Fibroblast of skin of abdomen (primary cell): ENCODE results near the gene RNASEH1.
"Not testable (repeated sequence)": the region's sequence is repeated elsewhere in the genome, so short reads cannot be mapped to it uniquely, and the experiment has no call there.

Experiments used
- DNase-seq: peaks from one replicate; pipeline ENCODE4 v3.0.0-alpha.2; 2013

The RNASEH1 gene

GRCh38 chr2:3518496-3519254 lies 39.5 kb downstream of the RNASEH1 start:
- DNase-seq, result peak; percentile 97

- DNase-seq, result no peak
These were observed 40.1 kb downstream of the RNASEH1 start for GRCh38 chr2:3517948-3518495.

DNA sequence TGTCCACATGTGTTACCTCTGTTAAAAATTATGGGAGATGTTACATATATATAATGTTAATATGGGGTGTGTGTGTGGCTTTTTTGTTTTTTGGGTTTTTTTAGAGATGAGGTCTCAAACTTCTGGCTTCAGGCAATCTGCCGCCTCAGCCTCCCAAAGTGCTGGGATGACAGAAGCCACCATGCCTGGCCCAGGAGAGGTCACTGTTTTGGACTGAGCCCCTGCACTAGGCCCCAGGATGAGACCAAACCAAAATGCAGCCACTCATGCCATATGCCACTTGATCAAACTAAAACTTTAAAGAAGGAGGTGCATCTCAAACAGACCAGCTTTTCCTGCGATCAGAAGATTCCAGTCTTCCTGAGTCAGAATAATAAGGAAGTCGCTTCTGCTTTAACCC lies 41.3 kb downstream of the RNASEH1 start:
- no peak for DNase-seq

GRCh38 chr2:3515438-3515837 lies 42.7 kb downstream of the RNASEH1 start:
- not testable (repeated sequence) for DNase-seq

DNA sequence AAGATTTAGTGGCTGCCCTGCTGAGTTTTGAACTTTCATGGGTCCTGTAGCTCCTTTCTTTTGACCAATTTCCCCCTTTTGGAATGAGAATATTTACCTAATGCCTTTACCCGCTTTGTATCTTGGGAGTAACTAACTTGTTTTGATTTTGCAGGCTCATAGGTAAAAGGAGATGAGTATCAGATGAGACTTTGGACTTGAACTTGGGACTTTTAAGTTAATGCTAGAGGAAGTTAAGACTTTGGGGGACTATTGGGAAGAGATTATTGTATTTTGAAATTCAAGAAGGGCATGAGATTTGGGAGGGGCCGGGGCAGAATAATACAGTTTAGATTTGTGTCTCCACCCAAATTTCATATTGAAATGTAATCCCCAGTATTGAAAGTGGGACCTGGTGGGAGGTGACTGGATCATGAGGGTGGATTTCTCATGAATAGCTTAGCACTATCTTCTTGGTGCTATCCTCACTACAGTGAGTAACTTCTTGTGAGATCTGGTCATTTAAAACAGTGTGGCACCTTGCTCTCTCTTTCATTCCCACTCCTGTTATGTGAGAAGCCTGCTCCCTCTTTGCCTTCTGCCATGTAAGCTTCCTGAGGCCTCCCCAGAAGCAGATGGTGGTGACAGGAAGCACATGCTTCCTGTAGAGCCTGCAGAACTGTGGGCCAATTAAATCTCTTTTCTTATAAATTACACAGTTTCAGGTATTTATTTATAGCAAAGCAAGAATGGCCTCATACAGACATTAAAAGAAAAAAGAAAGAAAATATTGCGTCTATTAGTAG lies 44.9 kb downstream of the RNASEH1 start:
- DNase-seq, result no peak

DNA sequence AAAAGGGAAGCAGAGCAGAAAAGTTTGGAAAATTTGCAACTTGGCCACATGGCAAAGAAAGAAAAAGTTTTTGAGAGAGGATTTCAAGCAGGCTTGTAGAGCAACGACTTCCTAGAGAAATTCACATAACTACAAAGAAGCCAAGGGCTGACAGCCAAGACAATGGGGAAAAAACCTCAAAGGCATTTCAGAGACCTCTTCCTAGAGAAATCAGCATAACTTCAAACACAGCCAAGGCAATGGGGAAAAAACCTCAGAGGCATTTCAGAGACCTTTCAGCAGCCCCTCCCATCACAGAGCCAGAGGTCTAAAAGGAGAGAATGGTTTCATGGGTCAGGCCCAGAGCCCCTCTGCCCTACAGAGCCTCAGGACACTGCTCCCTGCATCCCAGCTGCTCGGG lies 46.0 kb downstream of the RNASEH1 start:
- no peak for DNase-seq

- DNase-seq, result no peak
These were observed 52.4 kb downstream of the RNASEH1 start for GRCh38 chr2:3505771-3506170.

DNA sequence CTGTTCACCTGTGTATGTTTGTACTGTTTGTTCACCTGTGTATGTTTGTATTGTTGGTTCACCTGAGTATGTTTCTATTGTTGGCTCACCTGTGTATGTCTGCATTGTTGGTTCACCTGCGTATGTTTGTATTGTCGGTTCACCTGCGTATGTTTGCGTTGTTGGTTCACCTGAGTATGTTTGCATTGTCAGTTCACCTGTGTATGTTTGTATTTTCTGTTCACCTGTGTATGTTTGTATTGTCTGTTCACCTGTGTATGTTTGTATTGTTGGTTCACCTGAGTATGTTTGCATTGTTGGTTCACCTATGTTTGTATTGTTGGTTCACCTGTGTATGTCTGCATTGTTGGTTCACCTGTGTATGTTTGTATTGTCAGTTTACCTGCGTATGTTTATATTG lies 53.4 kb downstream of the RNASEH1 start:
- DNase-seq, result no peak

- DNase-seq, result no peak
These were observed 54.6 kb downstream of the RNASEH1 start for GRCh38 chr2:3503483-3503882.

DNA sequence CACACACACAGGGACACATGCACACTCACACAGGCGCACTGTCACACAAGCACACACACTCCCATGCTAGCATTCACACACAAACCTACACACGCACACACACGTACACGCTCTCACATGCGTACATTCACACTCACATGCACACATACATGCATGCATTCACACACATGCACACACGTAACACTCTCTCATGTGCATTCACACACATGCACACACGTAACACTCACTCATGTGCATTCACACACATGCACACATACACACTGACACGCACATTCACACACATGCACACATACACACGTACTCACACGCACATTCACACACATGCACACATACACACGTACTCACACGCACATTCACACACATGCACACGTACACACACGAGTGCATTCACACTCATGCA lies 55.1 kb downstream of the RNASEH1 start:
- no peak for DNase-seq

DNA sequence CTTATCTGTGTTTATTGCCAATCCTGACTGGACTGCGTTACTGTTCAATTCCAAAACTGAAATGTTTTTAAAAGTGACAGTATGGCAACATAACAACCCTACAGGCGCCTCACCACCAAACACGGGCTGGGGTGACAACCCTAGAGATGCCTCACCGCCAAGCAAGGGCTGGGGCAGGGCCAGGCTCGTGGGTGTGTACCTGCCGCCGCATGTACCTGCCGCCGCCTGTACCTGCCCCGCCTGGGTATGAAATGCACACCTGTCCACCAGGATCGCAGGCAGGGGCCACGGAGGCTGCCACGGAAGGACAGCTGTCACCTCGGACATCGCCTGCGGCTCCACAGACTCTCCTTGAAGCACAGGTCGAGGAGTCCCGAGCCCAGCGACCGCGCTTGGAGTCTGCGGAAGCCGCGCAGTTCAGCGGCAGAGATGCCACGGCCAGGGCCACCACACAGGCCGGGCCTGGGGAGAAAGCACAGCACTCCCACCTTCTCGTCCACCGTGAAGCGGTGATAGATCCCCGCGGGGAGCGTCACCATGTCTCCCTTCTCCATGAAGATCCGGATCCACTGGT lies 57.7 kb downstream of the RNASEH1 start:
- no peak for DNase-seq

DNA sequence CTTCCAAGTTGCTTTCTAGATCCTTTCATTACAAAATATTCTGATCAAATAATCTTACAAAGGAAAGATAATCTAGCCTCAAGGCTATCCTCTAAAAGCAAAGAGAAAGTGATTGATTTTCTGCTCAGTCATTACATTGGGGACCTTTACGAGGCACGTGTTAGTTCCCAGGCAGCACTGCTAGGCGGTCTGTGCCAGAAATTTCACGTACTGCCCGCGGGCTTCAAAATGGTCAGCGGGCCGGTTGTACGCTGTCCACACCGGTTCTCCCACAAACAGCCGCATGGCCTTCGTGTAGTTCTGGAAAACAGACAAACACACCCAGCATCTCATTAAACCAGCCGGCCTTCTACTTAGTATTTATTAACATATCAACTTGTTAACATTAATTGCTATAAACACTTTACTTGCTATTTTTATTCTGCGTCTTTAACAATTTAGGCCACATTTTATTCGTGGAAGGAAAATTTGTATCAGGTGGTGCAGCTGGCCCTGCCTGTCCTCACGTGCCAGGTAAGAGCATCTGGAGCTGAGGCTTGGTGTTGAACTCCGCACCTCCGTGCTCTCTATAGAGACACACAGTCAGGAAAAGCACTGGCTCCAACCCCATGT lies 59.2 kb downstream of the RNASEH1 start:
- DNase-seq, result no peak

DNA sequence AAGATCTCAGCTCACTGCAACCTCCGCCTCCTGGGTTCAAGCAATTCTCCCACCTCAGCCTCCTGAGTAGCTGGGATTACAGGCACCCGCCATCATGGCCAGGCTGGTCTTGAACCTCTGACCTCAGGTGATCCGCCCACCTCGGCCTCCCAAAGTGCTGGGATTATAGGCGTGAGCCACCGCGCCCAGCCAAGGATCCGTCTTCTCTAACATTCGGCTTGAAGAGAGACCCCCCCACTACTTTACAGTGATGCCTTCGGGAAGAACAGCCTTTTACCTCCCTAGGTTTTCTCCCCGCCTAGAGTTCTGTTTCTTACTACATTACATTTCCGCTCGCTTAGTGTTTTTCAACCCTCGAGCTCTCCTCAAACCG lies 61.4 kb downstream of the RNASEH1 start:
- not testable (repeated sequence) for DNase-seq
